ENCODE results near the gene RAD52. TPM values are rescaled to one million over a fixed set of nuclear protein-coding genes. Genes with fewer than 3 reads are reported as not detected.

The RAD52 gene
- polyA plus RNA-seq, 1 donor (not counting 4 experiments of a cell fraction or from before 2014, with no cell fraction given), result 9.8 TPM

GRCh38 chr12:868722-869121 lies 80.8 kb downstream of the RAD52 start:
- H2AFZ ChIP-seq (ENCODE audit: control insufficient read depth, low read length), result no peak overlapping the region
- FAIRE-seq (no peak), DNase-seq (ENCODE audit: low read depth, low spot score) (no peak)
- no peaks in the 10 kb centered on the region for H3K27me3 ChIP-seq (ENCODE audit: control insufficient read depth, extremely low read depth, insufficient read depth, low read length)
- no peak overlapping the region for H3K4me2 ChIP-seq (ENCODE audit: control insufficient read depth, extremely low read depth, insufficient read depth, low read depth, low read length)
- dilution Hi-C loops (cut with MboI; ENCODE audit: extremely low pct_ligation_motif_present, low sequenced_read_pairs), result no loop called here
- H3K9me1 ChIP-seq (ENCODE audit: control insufficient read depth, extremely low read depth, insufficient read depth, low read length), result no peaks in the 10 kb centered on the region
- no peaks in the 10 kb centered on the region for H3K9me3 ChIP-seq (ENCODE audit: control insufficient read depth, low read depth, low read length)
- H3K4me1 ChIP-seq (ENCODE audit: control insufficient read depth, extremely low read depth, insufficient read depth, low read length), result peaks cover 2% of the 10 kb centered on the region
- H4K20me1 ChIP-seq (ENCODE audit: control insufficient read depth, extremely low read depth, insufficient read depth, low read length), result no peaks in the 10 kb centered on the region
- no peaks in the 10 kb centered on the region for H3K79me2 ChIP-seq (ENCODE audit: control insufficient read depth, insufficient read depth, low read length)
- no peak for TF ChIP-seq EZH2 (IDR thresholded peaks at IDR 0.05; ENCODE audit: low read length)
- TF ChIP-seq, protein P1, sequence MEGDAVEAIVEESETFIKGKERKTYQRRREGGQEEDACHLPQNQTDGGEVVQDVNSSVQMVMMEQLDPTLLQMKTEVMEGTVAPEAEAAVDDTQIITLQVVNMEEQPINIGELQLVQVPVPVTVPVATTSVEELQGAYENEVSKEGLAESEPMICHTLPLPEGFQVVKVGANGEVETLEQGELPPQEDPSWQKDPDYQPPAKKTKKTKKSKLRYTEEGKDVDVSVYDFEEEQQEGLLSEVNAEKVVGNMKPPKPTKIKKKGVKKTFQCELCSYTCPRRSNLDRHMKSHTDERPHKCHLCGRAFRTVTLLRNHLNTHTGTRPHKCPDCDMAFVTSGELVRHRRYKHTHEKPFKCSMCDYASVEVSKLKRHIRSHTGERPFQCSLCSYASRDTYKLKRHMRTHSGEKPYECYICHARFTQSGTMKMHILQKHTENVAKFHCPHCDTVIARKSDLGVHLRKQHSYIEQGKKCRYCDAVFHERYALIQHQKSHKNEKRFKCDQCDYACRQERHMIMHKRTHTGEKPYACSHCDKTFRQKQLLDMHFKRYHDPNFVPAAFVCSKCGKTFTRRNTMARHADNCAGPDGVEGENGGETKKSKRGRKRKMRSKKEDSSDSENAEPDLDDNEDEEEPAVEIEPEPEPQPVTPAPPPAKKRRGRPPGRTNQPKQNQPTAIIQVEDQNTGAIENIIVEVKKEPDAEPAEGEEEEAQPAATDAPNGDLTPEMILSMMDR (optimal IDR thresholded peaks at IDR 0.05 in 1 of 3, IDR thresholded peaks at IDR 0.05 in 1 of 3, conservative IDR thresholded peaks at IDR 0.05 in 1 of 3; ENCODE audit: extremely low read depth in 1 of 3, insufficient read depth in 2 of 3, low read length in 3 of 3), result peak in 1 of 3 experiments; percentile 5
- H3K9ac ChIP-seq (ENCODE audit: control insufficient read depth, extremely low read depth, insufficient read depth, low read length), result no peak overlapping the region
- H3K4me3 ChIP-seq (ENCODE audit: control insufficient read depth in 2 of 3, extremely low read depth in 1 of 3, insufficient read depth in 2 of 3, low read depth in 1 of 3, low read length in 3 of 3), result no peak overlapping the region
- H3K36me3 ChIP-seq (ENCODE audit: control insufficient read depth in 2 of 2, extremely low read depth in 1 of 2, insufficient read depth in 2 of 2, low read length in 2 of 2), result peaks cover 18 to 21% of the 10 kb centered on the region in 2 experiments
- H3K27ac ChIP-seq (ENCODE audit: control insufficient read depth, insufficient read depth, low read length), result no peak overlapping the region

- Histone ChIP-seq H3K9me3 (ENCODE audit: control insufficient read depth, low read depth, low read length) (no peaks in the 10 kb centered on the region), H3K27ac (ENCODE audit: control insufficient read depth, insufficient read depth, low read length) (no peak overlapping the region), H2AFZ (ENCODE audit: control insufficient read depth, low read length) (no peak overlapping the region), H3K9me1 (ENCODE audit: control insufficient read depth, extremely low read depth, insufficient read depth, low read length) (no peaks in the 10 kb centered on the region), H3K4me2 (ENCODE audit: control insufficient read depth, extremely low read depth, insufficient read depth, low read depth, low read length) (no peak overlapping the region), H3K9ac (ENCODE audit: control insufficient read depth, extremely low read depth, insufficient read depth, low read length) (no peak overlapping the region), H3K4me3 (ENCODE audit: control insufficient read depth in 2 of 3, extremely low read depth in 1 of 3, insufficient read depth in 2 of 3, low read depth in 1 of 3, low read length in 3 of 3) (no peak overlapping the region), H3K36me3 (ENCODE audit: control insufficient read depth in 2 of 2, extremely low read depth in 1 of 2, insufficient read depth in 2 of 2, low read length in 2 of 2) (peaks cover 17 to 22% of the 10 kb centered on the region in 2 experiments), H4K20me1 (ENCODE audit: control insufficient read depth, extremely low read depth, insufficient read depth, low read length) (no peaks in the 10 kb centered on the region), H3K27me3 (ENCODE audit: control insufficient read depth, extremely low read depth, insufficient read depth, low read length) (no peaks in the 10 kb centered on the region), H3K79me2 (ENCODE audit: control insufficient read depth, insufficient read depth, low read length) (no peaks in the 10 kb centered on the region), H3K4me1 (ENCODE audit: control insufficient read depth, extremely low read depth, insufficient read depth, low read length) (no peaks in the 10 kb centered on the region)
- DNase-seq (ENCODE audit: low read depth, low spot score), result no peak
- no peak for TF ChIP-seq EZH2 (IDR thresholded peaks at IDR 0.05; ENCODE audit: low read length)
- TF ChIP-seq, protein P1 (optimal IDR thresholded peaks at IDR 0.05 in 1 of 3, IDR thresholded peaks at IDR 0.05 in 1 of 3, conservative IDR thresholded peaks at IDR 0.05 in 1 of 3; ENCODE audit: extremely low read depth in 1 of 3, insufficient read depth in 2 of 3, low read length in 3 of 3), result no peak
- dilution Hi-C loops (cut with MboI; ENCODE audit: extremely low pct_ligation_motif_present, low sequenced_read_pairs), result no loop called here
- no peak for FAIRE-seq
Measured at GRCh38 chr12:867905-868304, 81.6 kb downstream of the RAD52 start.
